GM23338 (cell line): ENCODE results near the gene ZSCAN21. TPM values are rescaled to one million over a fixed set of nuclear protein-coding genes. Genes with fewer than 3 reads are reported as not detected.

ENCODE experiments used
- ATAC-seq: fragments of 200-7000 bp; cut with Tn5 transposase; 3 replicates; pipeline ENCODE4 v1.9.1; 2020
- DNase-seq: peaks from one replicate; pipeline ENCODE4 v3.0.0-alpha.2; 2015; ENCODE audit warnings: low spot score
- H2AFZ ChIP-seq: fragments of 200-600 bp; sonication (generic); 2 replicates; pipeline ENCODE4 v1.8.0; 2016; ENCODE audit warnings: antibody characterized with exemption, mild to moderate bottlenecking, moderate library complexity
- H3F3A ChIP-seq: fragments of 200-600 bp; sonication (generic); replicated peaks from 2 replicates; pipeline ENCODE4 v1.8.0; 2017; ENCODE audit warnings: antibody characterized with exemption, mixed run types, low read depth
- H3K27ac ChIP-seq: fragments of 200-600 bp; sonication (generic); 2 replicates; pipeline ENCODE4 v1.6.1; 2016; ENCODE audit warnings: low read depth
- H3K27me3 ChIP-seq: fragments of 200-600 bp; sonication (generic); 2 replicates; pipeline ENCODE4 v1.8.0; 2016; ENCODE audit warnings: mild to moderate bottlenecking, mixed run types, moderate library complexity; ENCODE audit not compliant: insufficient read depth
- H3K36me3 ChIP-seq: fragments of 200-600 bp; sonication (generic); 2 replicates; pipeline ENCODE4 v1.8.0; 2016; ENCODE audit warnings: mild to moderate bottlenecking; ENCODE audit not compliant: insufficient read depth
- H3K4me1 ChIP-seq: fragments of 200-600 bp; sonication (generic); 2 replicates; pipeline ENCODE4 v1.8.0; 2016; ENCODE audit warnings: mild to moderate bottlenecking, moderate library complexity; ENCODE audit not compliant: insufficient read depth
- H3K4me2 ChIP-seq: fragments of 200-600 bp; sonication (generic); 2 replicates; pipeline ENCODE4 v1.7.1; 2017; ENCODE audit warnings: mixed run types
- H3K4me3 ChIP-seq: fragments of 200-600 bp; sonication (generic); 2 replicates; pipeline ENCODE4 v1.6.1; 2016; ENCODE audit warnings: mixed run types
- H3K79me2 ChIP-seq: fragments of 200-600 bp; sonication (generic); replicated peaks from 2 replicates; pipeline ENCODE4 v1.8.0; 2017; ENCODE audit warnings: mild to moderate bottlenecking; ENCODE audit not compliant: insufficient read depth
- H3K9me2 ChIP-seq: fragments of 200-600 bp; sonication (generic); 2 replicates; pipeline ENCODE4 v1.8.0; 2017; ENCODE audit not compliant: insufficient read depth
- H4K20me1 ChIP-seq: fragments of 200-600 bp; sonication (generic); replicated peaks from 2 replicates; pipeline ENCODE4 v1.8.0; 2017; ENCODE audit warnings: mild to moderate bottlenecking; ENCODE audit not compliant: insufficient read depth
- H3K27ac Mint-ChIP-seq: 2 replicates; pipeline ENCODE4 v1.8.0; 2020; ENCODE audit warnings: inconsistent platforms, mild to moderate bottlenecking, moderate library complexity, mixed read lengths
- H3K27me3 Mint-ChIP-seq: 3 replicates; pipeline ENCODE4 v1.8.0; 2022; ENCODE audit warnings: low read depth, mild to moderate bottlenecking, moderate library complexity, mixed read lengths, inconsistent platforms; ENCODE audit not compliant: insufficient read depth, poor library complexity
- H3K36me3 Mint-ChIP-seq: 3 replicates; pipeline ENCODE4 v1.8.0; 2021; ENCODE audit warnings: low read depth, mild to moderate bottlenecking, inconsistent platforms, moderate library complexity, mixed read lengths
- H3K4me1 Mint-ChIP-seq: 3 replicates; pipeline ENCODE4 v1.8.0; 2020; ENCODE audit warnings: mild to moderate bottlenecking, inconsistent platforms, mixed read lengths
- H3K4me3 Mint-ChIP-seq: 3 replicates; pipeline ENCODE4 v1.8.0; 2021; ENCODE audit warnings: moderate library complexity, mild to moderate bottlenecking, inconsistent platforms, mixed read lengths
- H3K9me3 Mint-ChIP-seq: 3 replicates; pipeline ENCODE4 v1.8.0; 2020; ENCODE audit warnings: moderate library complexity, mild to moderate bottlenecking, inconsistent platforms, mixed read lengths
- CREB1 ChIP-seq: fragments of 250-450 bp; sonication (Bioruptor Pico); IDR thresholded peaks from 2 replicates; pipeline ENCODE4 v1.5.0; 2020; ENCODE audit warnings: low read depth, mild to moderate bottlenecking, moderate library complexity
- EZH2 ChIP-seq: fragments of 200-600 bp; sonication (generic); IDR thresholded peaks from one replicate; pipeline ENCODE4 v1.8.0; 2017; ENCODE audit warnings: antibody characterized with exemption, mild to moderate bottlenecking, low read depth; ENCODE audit not compliant: unreplicated experiment
- EZH2phosphoT487 ChIP-seq: fragments of 200-600 bp; sonication (generic); IDR thresholded peaks from one replicate; pipeline ENCODE4 v1.8.1; 2018; ENCODE audit warnings: antibody characterized with exemption; ENCODE audit not compliant: unreplicated experiment
- JUNB ChIP-seq: IDR thresholded peaks from one replicate; pipeline ENCODE4 v1.6.1; 2016; ENCODE audit warnings: antibody characterized with exemption; ENCODE audit not compliant: unreplicated experiment
- NANOG ChIP-seq: IDR thresholded peaks from 2 replicates; pipeline ENCODE4 v1.6.1; 2016; ENCODE audit warnings: antibody characterized with exemption, borderline replicate concordance
- STAT1 ChIP-seq: IDR thresholded peaks from one replicate; pipeline ENCODE4 v1.6.1; 2016; ENCODE audit warnings: antibody characterized with exemption; ENCODE audit not compliant: unreplicated experiment
- ZNF114 ChIP-seq: fragments of 250-450 bp; sonication (Bioruptor Pico); IDR thresholded peaks from 2 replicates; pipeline ENCODE4 v1.5.0; 2020; ENCODE audit warnings: mild to moderate bottlenecking, moderate library complexity
- ZNF331 ChIP-seq: fragments of 250-450 bp; sonication (Bioruptor Pico); IDR thresholded peaks from 2 replicates; pipeline ENCODE4 v1.5.0; 2020; ENCODE audit warnings: low read depth, mild to moderate bottlenecking, moderate library complexity
- polyA plus RNA-seq: library from polyadenylated mRNA; unstranded; fragments of >200 nt; fragmentation: Nextera tagmentation; extraction: Ambion mirVana; gene quantifications from 2 replicates; pipeline ENCODE4 v1.2.1, GENCODE V29; 2016
- total RNA-seq: library from RNA; depleted of rRNA; stranded (reverse); fragments of >200 nt; shearing (Covaris generic); gene quantifications from 2 replicates; pipeline ENCODE4 v1.2.3, GENCODE V29; 2014
- TF ChIP-seq, protein P1 (sequence below): IDR thresholded peaks from 2 replicates; pipeline ENCODE4 v1.6.1; 2016; ENCODE audit warnings: antibody characterized with exemption
- TF ChIP-seq, protein P2 (sequence below), 2 experiments: fragments of 200-600 bp in 1 of 2; sonication (generic) in 1 of 2; conservative IDR thresholded peaks; 2 replicates each; pipeline versions ENCODE4 v1.5.1 to v1.6.1; 2016 to 2017; ENCODE audit warnings: antibody characterized with exemption in 2 of 2, low read depth in 2 of 2, mild to moderate bottlenecking in 2 of 2, moderate library complexity in 1 of 2
- TF ChIP-seq, protein P3 (sequence below): IDR thresholded peaks from one replicate; pipeline ENCODE4 v1.6.1; 2018; ENCODE audit warnings: antibody characterized with exemption; ENCODE audit not compliant: unreplicated experiment

Gene ZSCAN21
- total and polyA plus RNA-seq, 2 experiments from 2014 or later: 15.7 to 21.8 TPM

- H3K27me3 Mint-ChIP-seq: peaks cover 15% of the 10 kb centered on the region
- Histone ChIP-seq H2AFZ (no peak overlapping the region), H3F3A (no peaks in the 10 kb centered on the region; the same call in 1 of the 2 replicates), H3K27ac (no peak overlapping the region), H3K79me2 (no peaks in the 10 kb centered on the region), H4K20me1 (no peaks in the 10 kb centered on the region), H3K4me1 (no peaks in the 10 kb centered on the region), H3K4me3 (no peak overlapping the region), H3K4me2 (no peak overlapping the region), H3K27me3 (no peaks in the 10 kb centered on the region), H3K9me2 (no peaks in the 10 kb centered on the region), H3K36me3 (peaks cover 17% of the 10 kb centered on the region; the same call in 1 of the 2 replicates)
- H3K27ac Mint-ChIP-seq: no peak overlapping the region
- H3K36me3 Mint-ChIP-seq: peaks cover 78% of the 10 kb centered on the region
- ATAC-seq: no peak
- H3K4me1 Mint-ChIP-seq: peaks cover 2% of the 10 kb centered on the region; the same call in 1 of the 3 replicates
- H3K9me3 Mint-ChIP-seq: no peaks in the 10 kb centered on the region
- no peak for DNase-seq
- TF ChIP-seq EZH2phosphoT487: no peak
- TF ChIP-seq, protein P1, sequence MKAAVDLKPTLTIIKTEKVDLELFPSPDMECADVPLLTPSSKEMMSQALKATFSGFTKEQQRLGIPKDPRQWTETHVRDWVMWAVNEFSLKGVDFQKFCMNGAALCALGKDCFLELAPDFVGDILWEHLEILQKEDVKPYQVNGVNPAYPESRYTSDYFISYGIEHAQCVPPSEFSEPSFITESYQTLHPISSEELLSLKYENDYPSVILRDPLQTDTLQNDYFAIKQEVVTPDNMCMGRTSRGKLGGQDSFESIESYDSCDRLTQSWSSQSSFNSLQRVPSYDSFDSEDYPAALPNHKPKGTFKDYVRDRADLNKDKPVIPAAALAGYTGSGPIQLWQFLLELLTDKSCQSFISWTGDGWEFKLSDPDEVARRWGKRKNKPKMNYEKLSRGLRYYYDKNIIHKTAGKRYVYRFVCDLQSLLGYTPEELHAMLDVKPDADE: no peak
- TF ChIP-seq, protein P2, sequence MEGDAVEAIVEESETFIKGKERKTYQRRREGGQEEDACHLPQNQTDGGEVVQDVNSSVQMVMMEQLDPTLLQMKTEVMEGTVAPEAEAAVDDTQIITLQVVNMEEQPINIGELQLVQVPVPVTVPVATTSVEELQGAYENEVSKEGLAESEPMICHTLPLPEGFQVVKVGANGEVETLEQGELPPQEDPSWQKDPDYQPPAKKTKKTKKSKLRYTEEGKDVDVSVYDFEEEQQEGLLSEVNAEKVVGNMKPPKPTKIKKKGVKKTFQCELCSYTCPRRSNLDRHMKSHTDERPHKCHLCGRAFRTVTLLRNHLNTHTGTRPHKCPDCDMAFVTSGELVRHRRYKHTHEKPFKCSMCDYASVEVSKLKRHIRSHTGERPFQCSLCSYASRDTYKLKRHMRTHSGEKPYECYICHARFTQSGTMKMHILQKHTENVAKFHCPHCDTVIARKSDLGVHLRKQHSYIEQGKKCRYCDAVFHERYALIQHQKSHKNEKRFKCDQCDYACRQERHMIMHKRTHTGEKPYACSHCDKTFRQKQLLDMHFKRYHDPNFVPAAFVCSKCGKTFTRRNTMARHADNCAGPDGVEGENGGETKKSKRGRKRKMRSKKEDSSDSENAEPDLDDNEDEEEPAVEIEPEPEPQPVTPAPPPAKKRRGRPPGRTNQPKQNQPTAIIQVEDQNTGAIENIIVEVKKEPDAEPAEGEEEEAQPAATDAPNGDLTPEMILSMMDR (conservative IDR thresholded peaks at IDR 0.05; ENCODE audit: low read depth in 2 of 2): no peak
- TF ChIP-seq ZNF331: no peak
- no peak for TF ChIP-seq NANOG
- no peak for TF ChIP-seq STAT1
- no peak for TF ChIP-seq JUNB
- no peak for TF ChIP-seq ZNF114 (CRISPR knock-in tag)
- TF ChIP-seq EZH2: no peak
- TF ChIP-seq CREB1: no peak
- TF ChIP-seq, protein P3, sequence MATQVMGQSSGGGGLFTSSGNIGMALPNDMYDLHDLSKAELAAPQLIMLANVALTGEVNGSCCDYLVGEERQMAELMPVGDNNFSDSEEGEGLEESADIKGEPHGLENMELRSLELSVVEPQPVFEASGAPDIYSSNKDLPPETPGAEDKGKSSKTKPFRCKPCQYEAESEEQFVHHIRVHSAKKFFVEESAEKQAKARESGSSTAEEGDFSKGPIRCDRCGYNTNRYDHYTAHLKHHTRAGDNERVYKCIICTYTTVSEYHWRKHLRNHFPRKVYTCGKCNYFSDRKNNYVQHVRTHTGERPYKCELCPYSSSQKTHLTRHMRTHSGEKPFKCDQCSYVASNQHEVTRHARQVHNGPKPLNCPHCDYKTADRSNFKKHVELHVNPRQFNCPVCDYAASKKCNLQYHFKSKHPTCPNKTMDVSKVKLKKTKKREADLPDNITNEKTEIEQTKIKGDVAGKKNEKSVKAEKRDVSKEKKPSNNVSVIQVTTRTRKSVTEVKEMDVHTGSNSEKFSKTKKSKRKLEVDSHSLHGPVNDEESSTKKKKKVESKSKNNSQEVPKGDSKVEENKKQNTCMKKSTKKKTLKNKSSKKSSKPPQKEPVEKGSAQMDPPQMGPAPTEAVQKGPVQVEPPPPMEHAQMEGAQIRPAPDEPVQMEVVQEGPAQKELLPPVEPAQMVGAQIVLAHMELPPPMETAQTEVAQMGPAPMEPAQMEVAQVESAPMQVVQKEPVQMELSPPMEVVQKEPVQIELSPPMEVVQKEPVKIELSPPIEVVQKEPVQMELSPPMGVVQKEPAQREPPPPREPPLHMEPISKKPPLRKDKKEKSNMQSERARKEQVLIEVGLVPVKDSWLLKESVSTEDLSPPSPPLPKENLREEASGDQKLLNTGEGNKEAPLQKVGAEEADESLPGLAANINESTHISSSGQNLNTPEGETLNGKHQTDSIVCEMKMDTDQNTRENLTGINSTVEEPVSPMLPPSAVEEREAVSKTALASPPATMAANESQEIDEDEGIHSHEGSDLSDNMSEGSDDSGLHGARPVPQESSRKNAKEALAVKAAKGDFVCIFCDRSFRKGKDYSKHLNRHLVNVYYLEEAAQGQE: no peak
- no peak overlapping the region for H3K4me3 Mint-ChIP-seq
Measured at GRCh38 chr7:100111156-100111555, 61.6 kb downstream of the ZSCAN21 start.
